Measurements from ENCODE around the gene TCF12.

TCF12 gene

DNA sequence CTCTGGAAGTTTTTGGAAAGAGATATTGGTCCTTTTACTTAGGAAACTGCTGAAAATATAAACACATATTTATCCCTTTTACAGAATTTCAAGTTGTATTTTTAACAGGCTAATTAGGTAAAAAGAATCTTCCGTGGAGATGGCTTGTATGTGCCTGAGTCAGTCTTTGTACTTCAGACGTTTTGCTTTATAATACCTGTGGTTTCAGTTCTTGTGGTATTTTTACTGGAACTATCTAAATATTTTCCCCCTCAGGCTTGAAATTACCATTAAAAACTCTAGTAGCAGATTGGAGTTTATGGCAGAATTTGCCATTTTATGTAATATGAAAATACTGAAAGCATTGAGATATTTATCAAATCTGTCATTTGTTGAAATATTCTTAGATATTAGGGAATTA is 306.2 kb downstream of the TCF12 start:
- no peak for DNase-seq

DNA sequence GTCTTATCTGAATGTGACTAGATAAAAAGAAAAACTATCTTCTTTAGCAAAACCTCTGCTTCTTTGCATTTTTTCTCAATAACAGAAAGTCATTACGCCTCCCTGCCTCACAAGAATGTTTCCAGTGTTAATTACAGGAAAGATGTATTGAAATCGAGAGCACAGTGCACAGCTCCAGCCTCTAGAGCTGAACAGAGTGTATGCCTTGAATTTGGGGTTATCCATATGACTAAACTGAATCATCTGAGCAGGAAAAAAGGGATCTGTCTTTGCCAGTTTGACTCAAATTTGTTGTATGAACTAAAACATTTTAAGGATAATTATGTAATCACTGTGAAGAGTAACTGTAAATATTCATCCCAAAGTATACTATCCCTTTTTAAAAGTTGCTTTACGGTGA is 308.7 kb downstream of the TCF12 start:
- no peak for DNase-seq

DNA sequence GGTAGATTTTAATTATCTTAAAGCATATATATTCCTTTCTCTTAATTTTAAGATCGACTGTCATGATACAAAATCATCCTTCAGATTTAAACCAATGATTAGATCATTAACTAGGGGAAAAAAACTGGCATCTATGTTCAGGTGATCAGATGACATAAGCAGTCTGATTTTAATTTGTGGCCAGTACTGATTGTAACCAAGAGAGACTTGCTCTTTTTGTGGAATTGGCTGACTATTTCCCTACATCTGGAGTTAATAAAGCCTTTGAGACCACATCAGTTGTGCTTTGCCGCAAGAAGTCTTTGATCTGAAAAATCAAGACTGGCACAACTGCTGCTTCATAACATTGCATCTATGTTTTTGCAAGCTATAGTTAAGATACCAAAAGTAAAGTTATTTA is 309.5 kb downstream of the TCF12 start:
- DNase-seq: no peak

DNA sequence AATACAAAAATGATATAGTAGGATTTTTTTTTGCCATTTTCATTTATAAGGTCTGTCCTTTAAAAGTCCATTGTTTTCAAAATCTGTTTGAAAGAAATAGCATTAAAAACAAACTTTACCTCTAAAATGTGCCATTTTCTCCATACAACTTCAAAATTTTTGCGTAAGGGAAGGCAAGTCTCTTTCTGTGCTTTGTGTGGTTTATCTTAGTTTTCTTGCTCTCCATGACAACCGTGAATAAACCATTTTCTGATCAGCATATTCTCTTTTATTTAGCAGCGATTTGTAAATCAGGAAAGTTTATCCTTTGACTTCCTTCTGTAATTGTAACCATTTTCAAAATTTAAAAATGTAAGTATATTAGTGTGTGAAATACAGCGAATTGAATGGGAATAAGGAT is 310.0 kb downstream of the TCF12 start:
- no peak for DNase-seq

DNA sequence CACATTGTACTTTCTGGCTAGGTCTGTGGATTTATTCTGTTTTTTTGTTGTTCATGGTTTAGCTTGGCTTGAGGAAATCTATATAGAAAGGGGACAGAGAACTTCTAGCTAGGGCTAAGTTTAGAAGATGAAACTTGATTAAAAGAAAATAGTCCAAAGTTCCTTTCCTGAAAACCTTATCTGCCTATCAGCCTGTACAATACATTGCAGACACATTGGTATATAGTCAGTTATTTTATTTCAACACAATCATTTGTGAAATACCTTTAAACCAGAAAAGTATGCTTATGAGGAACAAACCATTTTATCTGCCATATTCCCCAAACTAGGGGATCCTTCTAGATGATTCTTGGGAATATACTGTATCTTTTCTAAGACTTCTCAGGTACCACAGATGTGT is 310.6 kb downstream of the TCF12 start:
- no peak for DNase-seq

DNA sequence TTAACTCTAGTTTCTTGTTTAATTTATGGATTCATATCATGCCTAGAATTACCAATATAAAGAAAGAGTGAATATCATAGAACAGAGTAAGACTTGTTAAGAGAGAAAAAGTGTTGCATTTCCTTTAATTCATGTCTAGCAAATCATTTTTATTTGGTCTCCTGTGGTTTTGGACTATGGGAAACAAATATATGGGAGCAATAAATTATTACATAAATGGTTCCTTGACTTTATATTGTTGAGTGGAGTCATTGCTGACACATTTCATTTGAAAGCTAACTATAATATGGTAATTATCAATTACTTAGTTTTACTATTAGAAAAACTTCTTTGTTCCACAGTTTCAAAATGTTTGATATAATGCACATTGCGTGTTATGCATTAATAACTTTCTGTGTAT is 313.1 kb downstream of the TCF12 start:
- DNase-seq: no peak

DNA sequence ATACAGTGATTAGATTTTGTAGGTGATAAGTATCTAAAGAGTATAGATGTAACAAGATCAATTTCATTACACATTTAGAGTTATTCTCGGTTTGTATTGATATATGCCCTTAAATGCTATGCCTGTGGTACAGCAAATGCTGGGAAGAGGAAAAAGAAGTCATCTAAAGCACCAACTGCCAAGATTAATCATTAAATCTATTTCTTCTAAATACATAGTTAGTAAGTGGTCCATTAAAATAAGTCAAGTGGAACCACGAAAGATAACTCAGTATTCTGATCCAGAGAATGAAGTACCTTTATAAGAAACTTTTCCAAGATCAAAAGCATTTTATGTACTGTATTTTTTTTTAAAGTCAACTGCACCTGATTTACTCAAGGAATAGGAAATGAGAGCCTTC is 315.7 kb downstream of the TCF12 start:
- no peak for DNase-seq

DNA sequence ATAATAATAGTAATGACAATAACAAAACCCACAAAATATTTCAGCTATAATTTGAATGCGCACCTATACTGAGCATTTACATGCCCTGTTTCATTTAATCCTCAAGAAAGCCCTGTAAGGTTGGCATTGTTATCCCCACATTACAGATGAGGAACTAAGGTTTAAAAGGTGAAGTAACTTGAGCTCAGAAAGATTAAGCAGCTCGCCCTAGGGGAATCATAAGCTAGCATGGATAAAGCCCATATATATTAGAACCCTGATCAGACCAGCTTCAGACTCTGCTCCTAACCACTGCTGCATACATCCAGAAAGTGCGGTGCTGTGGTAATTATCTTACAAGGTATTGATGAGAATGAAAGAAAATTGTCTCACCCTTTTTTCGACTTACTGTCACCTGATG is 316.7 kb downstream of the TCF12 start:
- no peak for DNase-seq

DNA sequence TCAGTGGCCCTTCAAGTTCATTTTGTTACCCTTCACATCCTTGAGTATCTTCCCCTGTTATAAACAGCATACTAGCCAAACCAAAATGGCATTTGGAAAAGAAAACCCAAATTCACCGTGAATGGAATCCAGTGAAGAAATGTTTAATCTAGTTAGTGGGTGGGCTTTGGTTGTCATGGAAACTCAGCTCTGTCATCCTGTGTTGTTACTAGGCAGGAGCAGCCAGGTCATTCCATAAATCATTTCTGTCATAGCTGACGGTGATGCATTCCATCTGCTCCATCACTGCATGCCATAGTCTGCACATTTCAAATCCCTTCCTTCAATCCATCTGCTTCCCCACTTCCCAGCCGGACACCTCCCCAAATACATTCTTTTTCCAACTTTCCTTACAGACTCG is 317.4 kb downstream of the TCF12 start:
- peak; percentile 80 for DNase-seq

DNA sequence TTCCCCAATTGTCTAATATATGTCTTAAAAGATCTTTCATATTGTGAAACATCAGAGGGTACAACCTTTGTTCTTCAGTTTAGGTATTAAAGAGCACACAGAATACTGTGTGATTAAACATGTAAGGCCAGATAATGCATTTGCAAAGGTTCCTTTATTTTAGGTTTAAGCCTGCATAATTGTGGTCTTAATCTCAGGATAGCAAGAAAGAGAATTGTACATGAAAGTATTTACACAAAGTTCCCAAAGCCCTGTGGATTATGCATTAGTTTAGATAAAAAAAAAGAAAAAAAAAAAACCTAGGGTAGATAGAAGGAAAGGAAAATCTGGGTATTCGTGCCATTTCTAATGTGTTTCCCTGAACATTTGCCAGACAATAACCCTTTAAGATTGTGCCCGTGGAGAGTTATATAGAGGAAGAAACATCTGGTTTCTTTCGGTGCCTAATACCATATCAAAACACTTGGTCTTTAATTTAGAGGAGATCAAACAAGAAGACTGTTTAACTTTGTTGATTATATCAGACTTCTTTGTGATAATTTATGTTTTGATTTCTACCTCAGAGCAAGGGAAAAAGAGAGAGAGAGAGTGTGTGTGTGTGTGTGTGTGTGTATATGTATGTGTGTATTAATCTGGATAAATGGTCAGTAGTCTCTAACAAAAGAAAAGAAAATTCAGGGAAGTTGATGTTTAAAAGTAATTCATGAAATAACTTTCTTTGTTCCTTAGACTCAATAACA is 318.3 kb downstream of the TCF12 start:
- no peak for DNase-seq

DNA sequence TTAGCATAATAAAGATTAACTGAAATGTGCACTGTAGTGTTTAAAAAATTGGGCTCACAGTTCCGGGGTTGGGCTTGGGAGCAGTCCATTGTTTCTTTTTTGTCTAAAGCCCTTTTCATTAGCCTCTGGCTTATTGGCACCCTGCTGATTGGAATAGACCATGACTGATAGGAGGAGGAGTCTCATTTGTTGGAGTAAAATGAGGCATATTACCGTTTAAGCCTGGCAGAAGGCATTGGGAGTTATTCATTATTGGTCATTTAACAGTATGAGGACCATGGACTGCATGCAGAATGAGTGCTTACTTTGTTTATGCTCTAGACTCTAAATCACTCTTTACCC is 318.8 kb downstream of the TCF12 start:
- DNase-seq: no peak

DNA sequence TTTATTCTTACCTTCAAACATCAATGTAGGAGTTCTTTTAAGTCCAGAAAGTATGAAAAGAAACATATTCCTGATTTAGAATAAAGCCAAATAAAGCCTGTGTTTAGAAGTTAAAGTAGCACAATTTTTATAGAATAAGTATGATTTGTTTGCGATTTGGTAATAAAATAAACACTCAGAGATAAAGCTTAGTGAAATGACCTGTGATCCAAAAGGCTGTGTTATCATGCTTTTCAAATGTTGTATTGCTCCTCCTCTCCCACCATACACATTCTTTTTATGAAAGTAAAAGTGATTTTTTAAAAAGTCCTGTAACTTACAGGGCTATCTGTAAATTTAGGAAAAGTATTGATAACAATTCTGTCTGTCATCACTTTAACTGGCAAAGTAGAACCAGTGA is 319.2 kb downstream of the TCF12 start:
- no peak for DNase-seq

DNA sequence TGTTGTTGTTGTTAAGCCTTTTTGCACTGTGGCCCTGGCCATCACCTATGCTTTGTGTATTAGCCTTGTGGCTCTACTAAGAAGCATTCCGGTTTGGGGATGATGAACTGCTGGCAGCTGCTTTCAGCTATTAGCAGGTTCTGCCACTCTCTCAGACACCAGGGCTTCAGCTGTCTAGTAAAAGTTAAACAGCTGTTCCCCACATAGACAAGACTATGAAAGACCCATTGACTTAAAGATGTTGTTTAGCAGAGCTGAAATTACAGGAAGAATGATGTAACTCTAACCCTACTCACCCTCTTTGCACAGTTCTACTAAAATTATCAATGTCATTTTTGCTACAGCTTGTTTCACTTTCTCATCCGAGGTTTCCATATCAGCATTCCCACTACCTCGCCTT is 326.7 kb downstream of the TCF12 start:
- DNase-seq: peak; percentile 44

DNA sequence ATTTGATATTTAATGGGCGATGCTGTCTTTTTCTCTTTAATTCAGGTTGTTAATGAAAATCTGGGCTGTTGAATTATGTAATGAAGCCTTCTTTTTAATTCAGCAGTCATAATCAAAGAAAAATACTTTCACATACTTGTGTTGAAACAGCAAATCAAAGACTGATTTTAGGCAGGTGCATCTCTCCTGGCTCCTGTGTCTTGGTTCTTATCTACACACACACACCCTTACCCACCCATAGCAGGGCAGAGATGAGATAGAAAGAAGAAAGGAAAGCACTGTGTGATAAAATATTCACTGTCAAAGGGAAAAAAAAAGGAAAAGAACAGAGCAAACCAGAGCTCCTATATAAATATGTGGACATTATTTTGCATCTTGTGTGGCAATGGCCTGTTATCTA is 327.3 kb downstream of the TCF12 start:
- DNase-seq: no peak

DNA sequence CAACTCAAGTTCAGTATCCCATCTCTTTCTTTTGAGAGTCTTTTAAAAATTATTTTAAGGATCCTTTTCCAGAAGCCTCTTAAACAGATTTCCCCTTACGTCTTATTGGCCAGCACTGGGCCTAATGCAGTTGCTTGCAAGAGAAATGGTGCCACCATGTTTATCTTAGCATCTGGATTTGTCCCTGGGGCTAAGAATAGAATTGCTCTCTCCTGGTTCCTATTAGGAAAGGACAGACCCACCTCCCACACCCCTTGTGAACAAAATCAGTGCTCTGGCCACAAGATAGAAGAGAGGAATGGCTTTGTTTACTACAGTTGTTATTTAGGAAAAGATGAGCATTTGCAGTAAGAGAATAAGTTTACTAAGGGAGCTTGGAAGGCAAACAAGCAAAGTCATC is 329.6 kb downstream of the TCF12 start:
- no peak for DNase-seq

DNA sequence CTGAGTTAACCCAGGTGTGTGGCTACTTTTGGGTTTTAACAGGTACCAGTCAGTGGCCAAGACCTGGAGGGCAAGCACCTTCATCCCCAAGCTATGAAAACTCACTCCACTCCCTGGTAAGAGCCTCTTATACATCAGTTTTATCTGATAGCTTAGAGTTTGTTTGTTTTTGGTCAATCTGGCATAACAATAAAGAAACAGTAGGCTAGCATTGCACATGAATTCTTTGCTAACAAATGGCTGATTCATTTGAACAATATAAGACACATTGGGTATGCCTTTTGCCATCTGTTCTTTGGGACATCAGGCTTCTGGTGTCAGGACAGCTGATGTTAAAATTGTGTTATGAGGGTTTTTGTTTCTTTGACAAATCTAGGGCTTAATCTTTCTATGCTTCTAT is 332.9 kb downstream of the TCF12 start:
- DNase-seq: no peak

DNA sequence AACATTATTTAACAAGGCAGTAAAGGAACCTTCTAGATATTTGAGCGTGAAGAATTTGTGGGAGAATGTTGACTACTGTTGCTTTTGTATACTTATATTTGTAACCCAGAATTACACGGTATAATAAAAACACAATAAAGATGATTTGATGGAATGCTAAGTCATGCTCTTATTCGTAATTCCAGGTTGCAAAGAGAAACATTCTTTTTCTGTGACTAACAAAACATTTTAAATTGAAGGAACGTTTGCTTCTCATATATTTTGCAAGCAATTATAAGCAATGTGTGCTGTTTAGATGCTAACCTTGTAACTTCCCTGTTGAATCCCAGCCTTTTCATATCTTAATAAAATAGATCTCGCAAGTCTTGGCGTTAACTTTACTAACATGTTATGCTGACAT is 333.5 kb downstream of the TCF12 start:
- no peak for DNase-seq

DNA sequence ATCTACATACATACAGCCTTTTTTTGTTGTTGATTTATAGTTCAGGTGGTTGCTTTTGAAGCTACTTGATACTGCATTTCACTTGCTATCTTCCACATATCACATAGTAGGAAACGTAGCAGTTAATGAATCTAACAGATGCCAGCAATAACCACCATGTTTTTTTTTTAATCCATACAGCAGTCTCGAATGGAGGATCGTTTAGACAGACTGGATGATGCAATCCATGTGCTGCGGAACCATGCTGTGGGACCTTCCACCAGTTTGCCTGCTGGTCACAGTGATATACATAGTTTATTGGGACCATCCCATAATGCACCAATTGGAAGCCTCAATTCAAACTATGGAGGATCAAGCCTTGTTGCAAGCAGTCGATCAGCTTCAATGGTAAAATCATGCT is 334.6 kb downstream of the TCF12 start:
- DNase-seq: no peak

DNA sequence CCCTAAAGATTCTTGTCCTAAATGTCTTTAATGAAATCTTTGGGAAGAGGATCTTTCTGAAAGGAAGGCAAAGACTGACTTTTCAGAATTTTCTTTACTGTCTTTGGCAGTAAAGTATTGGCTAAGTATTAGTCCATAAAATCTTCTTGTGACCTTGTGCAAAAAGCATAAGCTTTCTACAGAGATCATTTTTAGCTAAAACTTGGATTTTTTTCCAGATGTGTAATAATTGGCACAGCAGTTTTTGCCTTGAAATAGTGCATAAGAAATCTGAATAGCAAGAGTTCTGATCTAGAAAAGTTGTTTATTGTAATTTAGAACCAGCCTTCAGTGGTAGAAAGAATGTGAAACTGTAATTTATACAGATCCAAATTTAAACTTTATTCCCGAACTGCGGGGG is 335.1 kb downstream of the TCF12 start:
- no peak for DNase-seq

DNA sequence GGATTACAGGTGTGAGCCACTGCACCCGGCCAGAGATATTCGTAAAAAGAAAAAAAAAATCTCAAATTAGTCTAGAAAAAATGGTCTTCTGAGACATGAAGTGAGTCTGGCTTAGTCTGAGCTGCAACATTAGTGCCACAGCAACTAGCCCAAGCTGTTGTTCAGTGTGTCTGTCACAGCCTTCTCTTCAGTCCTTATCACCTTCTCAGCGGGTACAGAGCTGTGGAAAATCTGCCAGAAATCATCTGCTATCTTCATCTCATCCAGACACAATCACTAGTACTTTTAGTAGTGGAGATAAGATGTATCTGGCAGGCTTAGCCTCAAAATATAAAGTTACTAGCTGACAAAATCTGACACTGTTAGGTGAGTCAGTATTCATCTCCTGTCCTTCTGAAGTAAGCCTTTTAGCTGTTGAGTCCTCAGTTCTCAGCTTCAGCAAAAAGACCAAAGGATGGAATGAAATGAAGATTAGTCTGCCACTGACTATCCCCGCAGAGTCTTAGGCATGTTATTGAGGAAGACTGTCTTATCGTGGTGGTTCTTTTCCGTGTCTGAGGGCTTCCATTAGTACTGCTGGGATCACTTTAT is 337.4 kb downstream of the TCF12 start:
- DNase-seq: no peak

DNA sequence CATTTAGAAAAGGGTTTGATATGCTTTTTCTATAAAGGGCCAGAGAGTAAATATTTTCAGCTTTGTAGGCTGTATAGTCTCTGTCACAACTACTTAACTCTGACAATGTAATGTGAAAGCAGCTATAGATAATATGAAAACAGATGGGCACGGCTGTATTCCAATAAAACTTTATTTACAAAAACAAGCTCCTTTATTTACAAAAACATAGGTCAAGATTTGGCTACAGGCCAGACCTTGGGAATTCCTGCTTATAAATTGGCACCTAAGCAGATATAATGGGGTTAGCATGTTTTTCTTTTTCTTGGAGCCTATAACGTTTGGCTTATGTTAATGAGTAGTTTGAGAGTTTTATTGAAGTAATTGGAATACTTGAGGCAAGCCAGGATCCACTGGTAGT is 338.5 kb downstream of the TCF12 start:
- DNase-seq: no peak

DNA sequence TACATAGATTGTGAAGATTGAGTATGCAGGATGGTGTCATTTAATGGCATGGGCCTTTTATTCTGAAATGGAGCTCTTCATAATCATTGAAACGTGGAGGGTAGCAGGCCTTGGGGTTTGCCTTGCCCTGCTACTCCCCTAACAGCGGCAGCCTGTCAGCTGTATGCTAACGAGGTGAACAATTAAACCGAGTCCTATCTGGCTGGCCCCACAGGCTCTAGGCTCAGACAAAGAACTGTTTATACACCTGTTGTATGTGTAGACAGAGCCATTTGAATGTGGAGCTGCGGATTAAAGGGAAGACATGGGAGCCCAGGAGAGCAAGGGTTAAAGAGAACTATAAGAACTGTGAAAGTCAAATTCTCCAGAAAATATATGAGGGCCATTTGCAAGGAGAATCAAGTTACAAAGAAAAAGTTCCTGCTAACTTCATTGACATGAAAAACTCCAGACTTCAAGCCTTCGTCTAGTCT is 341.2 kb downstream of the TCF12 start:
- DNase-seq: no peak

DNA sequence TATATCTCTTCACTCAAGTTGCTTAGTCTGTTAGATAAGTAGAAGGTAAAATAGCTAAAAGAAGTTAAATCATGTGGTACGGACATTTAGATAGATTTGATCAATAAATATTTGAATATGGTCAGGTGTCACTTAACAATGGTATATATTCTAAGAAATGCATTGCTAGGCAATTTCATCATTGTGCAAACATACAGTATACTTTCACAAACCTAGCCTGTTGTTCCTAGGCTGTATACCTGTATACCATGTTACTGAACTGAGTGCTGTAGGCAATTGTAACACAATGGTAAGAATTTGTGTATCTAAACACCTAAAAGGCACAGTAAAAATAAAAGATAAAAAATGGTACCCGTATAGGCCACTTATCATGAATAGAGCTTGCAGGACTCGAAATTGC is 345.1 kb downstream of the TCF12 start:
- DNase-seq: no peak

DNA sequence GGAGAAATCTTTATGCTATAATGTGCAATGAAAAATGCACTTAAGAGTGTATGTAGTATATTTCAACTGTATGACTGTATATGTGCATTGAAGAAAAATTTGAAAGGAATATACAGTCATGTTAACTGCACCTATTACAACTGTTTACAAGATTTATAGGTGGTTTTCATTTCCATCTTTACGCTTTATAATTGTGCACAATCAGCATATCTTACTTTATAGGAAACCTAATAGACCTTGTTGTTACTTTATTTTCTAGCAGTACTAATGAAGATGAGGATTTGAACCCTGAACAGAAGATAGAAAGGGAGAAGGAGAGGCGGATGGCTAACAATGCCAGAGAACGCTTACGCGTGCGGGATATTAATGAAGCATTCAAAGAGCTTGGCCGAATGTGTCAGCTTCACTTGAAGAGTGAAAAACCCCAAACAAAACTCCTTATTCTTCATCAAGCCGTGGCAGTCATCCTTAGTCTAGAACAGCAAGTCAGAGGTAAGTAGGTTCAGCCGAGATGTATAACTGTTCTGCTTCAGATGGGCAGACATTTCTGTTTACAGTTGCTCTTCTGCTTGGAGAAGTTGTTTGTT is 354.4 kb downstream of the TCF12 start:
- DNase-seq: no peak

DNA sequence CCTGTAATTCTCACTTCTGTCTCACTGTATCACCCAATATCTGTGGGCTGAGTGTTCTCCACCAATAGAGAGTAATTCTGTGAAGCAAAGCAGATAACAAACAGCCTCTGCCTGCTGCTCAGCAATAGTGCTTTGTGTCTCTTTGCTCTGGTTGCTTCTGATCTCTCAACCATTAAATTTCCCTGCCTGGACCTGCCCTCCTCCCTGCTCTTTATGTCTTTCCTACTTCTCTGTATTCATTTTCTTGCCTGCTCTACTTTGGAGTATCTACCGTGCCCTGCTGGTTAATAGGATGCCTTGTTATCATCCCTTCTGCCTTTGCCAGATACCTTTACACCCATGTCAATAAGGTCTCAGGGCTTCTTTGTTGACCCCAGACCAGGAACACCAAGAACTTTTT is 355.0 kb downstream of the TCF12 start:
- DNase-seq: no peak
